Measurements from ENCODE around the gene FERMT2. TPM values are rescaled to one million over a fixed set of nuclear protein-coding genes. Genes with fewer than 3 reads are reported as not detected.

Gene FERMT2
- total RNA-seq, 1 donor from 2014 or later: 166 TPM

DNA sequence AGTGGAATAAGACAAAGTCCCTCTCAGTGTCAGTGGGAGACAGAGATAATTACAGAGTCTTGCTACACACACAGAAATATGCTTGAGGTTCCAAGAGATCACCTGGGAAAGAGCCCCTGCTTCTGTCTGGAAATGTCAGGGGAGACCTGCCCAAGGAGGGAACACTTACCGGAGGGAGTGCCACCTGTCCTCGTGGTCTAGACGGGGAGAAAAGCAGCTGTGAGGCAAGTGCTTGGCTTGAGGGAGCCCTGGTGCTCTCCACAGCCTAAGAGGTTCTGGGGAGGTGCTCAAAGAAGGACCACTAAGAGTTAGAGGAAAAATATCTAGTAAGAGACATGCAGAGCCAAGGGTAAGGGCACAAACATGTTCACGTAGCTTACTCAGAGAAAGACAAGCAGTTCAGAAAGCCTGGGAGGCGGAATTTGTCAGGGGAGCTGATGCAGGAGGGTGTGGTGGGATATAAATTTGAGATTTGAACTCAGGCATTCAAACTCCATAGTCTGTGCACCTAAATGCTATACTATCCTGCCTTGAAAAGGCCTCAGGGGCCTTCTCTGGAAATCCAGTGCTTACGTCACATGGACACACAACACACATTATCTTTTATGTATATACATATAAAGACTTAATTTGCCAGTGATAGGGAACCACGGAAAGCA lies 121.2 kb downstream of the FERMT2 start:
- Histone ChIP-seq H3K4me3 (no peak overlapping the region), H3K27ac (no peak overlapping the region), H3K9me3 (ENCODE audit: low read depth) (no peaks in the 10 kb centered on the region), H4K20me1 (ENCODE audit: low read depth) (no peaks in the 10 kb centered on the region), H3K79me2 (ENCODE audit: low read depth) (no peaks in the 10 kb centered on the region), H3K4me1 (peaks cover 37% of the 10 kb centered on the region), H3F3A (ENCODE audit: low read depth) (peaks cover 28% of the 10 kb centered on the region), H2AFZ (replicated peaks) (no peak overlapping the region), H3K27me3 (no peaks in the 10 kb centered on the region), H3K9ac (no peak overlapping the region), H3K4me2 (no peak overlapping the region), H3K36me3 (no peaks in the 10 kb centered on the region)
- H3K27me3 Mint-ChIP-seq (ENCODE audit: insufficient read depth, low read depth): peaks cover 2% of the 10 kb centered on the region
- DNase-seq (ENCODE audit: low spot score): no peak
- no peak overlapping the region for H3K27ac Mint-ChIP-seq
- H3K4me1 Mint-ChIP-seq: peaks cover 40% of the 10 kb centered on the region
- TF ChIP-seq EZH2 (IDR thresholded peaks at IDR 0.05) (no peak), EZH2phosphoT487 (IDR thresholded peaks at IDR 0.05) (no peak), CTCF (IDR thresholded peaks at IDR 0.05) (no peak)
- no peaks in the 10 kb centered on the region for H3K36me3 Mint-ChIP-seq
- peaks cover 2% of the 10 kb centered on the region for H3K9me3 Mint-ChIP-seq
- no peak overlapping the region for H3K4me3 Mint-ChIP-seq

DNA sequence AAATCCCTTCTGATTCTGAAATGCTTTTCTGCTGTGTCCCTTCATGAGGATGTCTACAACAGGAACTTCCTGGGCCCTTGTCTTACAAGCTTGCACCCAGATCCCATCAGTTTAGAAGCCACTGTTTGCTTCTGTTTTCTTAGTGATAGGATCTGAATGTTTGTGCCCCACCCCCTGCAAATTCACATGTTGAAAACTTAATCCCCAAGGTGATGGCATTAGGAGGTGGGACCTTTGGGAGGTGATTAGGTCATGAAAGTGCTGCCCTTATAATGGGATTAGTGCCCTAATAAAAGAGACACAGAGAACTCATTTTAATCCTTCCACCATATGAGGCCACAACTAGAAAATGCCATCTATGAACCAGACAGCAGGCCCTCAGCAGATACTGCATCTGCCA lies 123.4 kb downstream of the FERMT2 start:
- H3K36me3 ChIP-seq: no peaks in the 10 kb centered on the region
- no peak overlapping the region for H3K9ac ChIP-seq
- no peak overlapping the region for H2AFZ ChIP-seq (replicated peaks)
- no peaks in the 10 kb centered on the region for H3K79me2 ChIP-seq (ENCODE audit: low read depth)
- H3K4me3 Mint-ChIP-seq: peak overlapping the region; percentile 36
- TF ChIP-seq EZH2phosphoT487 (IDR thresholded peaks at IDR 0.05) (no peak), CTCF (IDR thresholded peaks at IDR 0.05) (no peak), EZH2 (IDR thresholded peaks at IDR 0.05) (no peak)
- peak; percentile 38 for DNase-seq (ENCODE audit: low spot score)
- no peak overlapping the region for H3K4me3 ChIP-seq
- H3K27ac Mint-ChIP-seq: peak overlapping the region; percentile 91
- no peaks in the 10 kb centered on the region for H3K36me3 Mint-ChIP-seq
- no peaks in the 10 kb centered on the region for H3K9me3 ChIP-seq (ENCODE audit: low read depth)
- H3K27me3 ChIP-seq: no peaks in the 10 kb centered on the region
- no peaks in the 10 kb centered on the region for H4K20me1 ChIP-seq (ENCODE audit: low read depth)
- H3K27me3 Mint-ChIP-seq (ENCODE audit: insufficient read depth, low read depth): peaks cover 2% of the 10 kb centered on the region
- no peak overlapping the region for H3K27ac ChIP-seq
- H3K4me1 ChIP-seq: peaks cover 29% of the 10 kb centered on the region
- peaks cover 13% of the 10 kb centered on the region for H3F3A ChIP-seq (ENCODE audit: low read depth)
- peak overlapping the region; percentile 28 for H3K4me2 ChIP-seq
- H3K4me1 Mint-ChIP-seq: peaks cover 39% of the 10 kb centered on the region
- H3K9me3 Mint-ChIP-seq: no peaks in the 10 kb centered on the region

DNA sequence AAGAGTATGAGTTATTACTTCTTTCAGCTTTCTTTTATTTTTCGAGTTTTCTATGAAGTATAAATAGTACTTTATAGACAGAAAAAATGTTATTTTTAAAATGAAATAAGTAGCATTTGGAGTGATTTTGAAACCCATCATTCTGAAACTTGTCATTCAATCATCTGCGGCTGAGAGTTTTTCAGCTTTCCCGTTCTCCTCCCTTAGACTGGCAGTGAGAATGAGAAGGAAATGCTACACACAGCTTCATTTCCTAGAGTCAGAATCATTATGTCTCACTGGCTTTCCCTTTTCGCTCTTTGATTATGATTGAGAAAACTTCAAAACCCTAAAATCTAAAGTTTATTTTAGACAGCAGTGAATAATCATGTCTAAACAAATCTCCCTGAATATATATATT lies 125.8 kb downstream of the FERMT2 start:
- no peak overlapping the region for H3K9ac ChIP-seq
- peaks cover 6% of the 10 kb centered on the region for H3F3A ChIP-seq (ENCODE audit: low read depth)
- H3K27me3 ChIP-seq: no peaks in the 10 kb centered on the region
- DNase-seq (ENCODE audit: low spot score): no peak
- H3K4me3 Mint-ChIP-seq: no peak overlapping the region
- no peak overlapping the region for H3K27ac ChIP-seq
- H3K4me2 ChIP-seq: no peak overlapping the region
- no peaks in the 10 kb centered on the region for H3K36me3 Mint-ChIP-seq
- H3K9me3 ChIP-seq (ENCODE audit: low read depth): no peaks in the 10 kb centered on the region
- H3K4me1 Mint-ChIP-seq: peaks cover 27% of the 10 kb centered on the region
- H3K36me3 ChIP-seq: no peaks in the 10 kb centered on the region
- peaks cover 16% of the 10 kb centered on the region for H3K4me1 ChIP-seq
- H3K79me2 ChIP-seq (ENCODE audit: low read depth): no peaks in the 10 kb centered on the region
- peaks cover 2% of the 10 kb centered on the region for H3K27me3 Mint-ChIP-seq (ENCODE audit: insufficient read depth, low read depth)
- H4K20me1 ChIP-seq (ENCODE audit: low read depth): no peaks in the 10 kb centered on the region
- H2AFZ ChIP-seq (replicated peaks): no peak overlapping the region
- H3K4me3 ChIP-seq: no peak overlapping the region
- H3K27ac Mint-ChIP-seq: no peak overlapping the region
- TF ChIP-seq EZH2 (IDR thresholded peaks at IDR 0.05) (no peak), CTCF (IDR thresholded peaks at IDR 0.05) (no peak), EZH2phosphoT487 (IDR thresholded peaks at IDR 0.05) (no peak)
- no peaks in the 10 kb centered on the region for H3K9me3 Mint-ChIP-seq

Data from neural progenitor cell (in vitro differentiated cells).